WTC11 (cell line): ENCODE measurements around the gene DCTN2.

Experiments
- CTCF ChIP-seq: fragments of 200-600 bp; IDR thresholded peaks from 2 replicates; pipeline ENCODE4 v1.8.0; 2022; ENCODE audit warnings: antibody characterized with exemption
- TF ChIP-seq, protein P1 (sequence below): sonication (generic); formaldehyde crosslinking; IDR thresholded peaks from 2 replicates; pipeline ENCODE4 v1.8.0; 2022; ENCODE audit warnings: mild to moderate bottlenecking, missing genetic modification reagents

DNA sequence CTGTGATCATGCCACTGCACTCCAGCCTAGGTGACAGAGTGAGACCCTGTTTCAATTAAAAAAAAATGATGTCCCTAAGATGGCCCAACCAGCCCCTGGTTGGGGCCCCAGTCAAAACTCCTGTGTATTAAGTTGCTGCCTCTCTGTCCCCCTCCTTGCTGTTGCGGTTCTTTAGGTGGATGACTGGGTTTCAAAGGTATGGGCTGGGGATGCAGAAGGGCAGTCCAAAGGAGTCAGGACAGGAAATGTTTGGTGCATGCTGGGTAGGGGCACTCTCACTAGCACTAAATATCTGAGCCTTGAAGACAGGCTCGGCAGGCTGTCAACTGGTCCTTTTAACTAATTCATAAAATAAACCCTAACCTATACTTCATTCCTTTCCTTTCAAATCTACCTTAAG is 32.0 kb upstream of the DCTN2 start:
- TF ChIP-seq CTCF: no peak
- TF ChIP-seq, protein P1, sequence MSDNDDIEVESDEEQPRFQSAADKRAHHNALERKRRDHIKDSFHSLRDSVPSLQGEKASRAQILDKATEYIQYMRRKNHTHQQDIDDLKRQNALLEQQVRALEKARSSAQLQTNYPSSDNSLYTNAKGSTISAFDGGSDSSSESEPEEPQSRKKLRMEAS (CRISPR knock-in tag): no peak
